Colonic mucosa (tissue), 4 donors: ENCODE measurements around the gene NOVA1. TPM values are rescaled to one million over a fixed set of nuclear protein-coding genes. Genes with fewer than 3 reads are reported as not detected.

Experiments used
- DNase-seq: peaks from one replicate; pipeline ENCODE4 v3.0.0-alpha.2; 2020
- H3K27ac ChIP-seq: fragments of 200-600 bp; one replicate; pipeline ENCODE4 v1.8.0; 2021
- H3K27me3 ChIP-seq: fragments of 200-600 bp; one replicate; pipeline ENCODE4 v1.8.0; 2021
- H3K36me3 ChIP-seq: fragments of 200-600 bp; one replicate; pipeline ENCODE4 v1.8.0; 2021
- H3K4me1 ChIP-seq: fragments of 200-600 bp; one replicate; pipeline ENCODE4 v1.8.0; 2021; ENCODE audit warnings: mild to moderate bottlenecking
- H3K4me3 ChIP-seq: fragments of 200-600 bp; one replicate; pipeline ENCODE4 v1.8.0; 2021
- H3K9ac ChIP-seq, 2 donors: one replicate each; pipeline ENCODE4 v1.7.0; 2013; ENCODE audit warnings: control low read depth in 2 of 2, low read depth in 2 of 2, low read length in 2 of 2
- H3K9me3 ChIP-seq: fragments of 200-600 bp; one replicate; pipeline ENCODE4 v1.8.0; 2021
- CTCF ChIP-seq: fragments of 200-600 bp; IDR thresholded peaks from one replicate; pipeline ENCODE4 v1.8.0; 2022; ENCODE audit warnings: antibody characterized with exemption, mild to moderate bottlenecking
- intact Hi-C: fragments of 100-400 bp; cut with DNase I; formaldehyde crosslinking; loops from one replicate; pipeline ENCODE4 v1.14.1; 2022
- total RNA-seq, 2 donors: library from RNA; stranded (reverse); fragmentation: NEBNext Ultra II Directional in 1 of 2; extraction: Animal tissue kit (Norgen Biotek cat#: 25700) in 1 of 2; gene quantifications; one replicate each; pipeline ENCODE4 v1.2.1, GENCODE V29; 2021
- donor health status: healthy.
- donor health status: DM: no; HTN: no; CAD: no.
- donor health status: DM: no; HTN: no; CAD: no.

NOVA1 gene
- total RNA-seq, 2 donors from 2014 or later, result 3.6 to 3.7 TPM

DNA sequence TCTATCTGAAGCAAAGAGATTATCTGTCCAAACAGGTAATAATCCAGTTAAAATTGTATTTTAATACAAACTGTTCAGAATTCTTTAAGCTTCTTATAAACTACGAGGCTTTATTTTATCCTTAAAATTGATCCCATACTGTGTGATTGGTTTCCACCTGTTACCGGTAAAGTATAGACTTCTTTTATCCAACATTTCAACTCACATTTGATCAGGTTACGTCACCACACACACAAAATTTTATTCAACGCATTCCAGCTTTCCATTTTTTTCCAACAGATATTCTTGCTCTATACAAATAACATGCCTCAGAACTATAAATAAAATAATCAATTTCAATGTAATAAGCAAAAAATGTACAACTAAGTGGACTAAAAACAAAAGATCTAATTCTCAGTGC is 4.5 kb downstream of the NOVA1 start:
- Histone ChIP-seq H3K36me3 (no peaks in the 10 kb centered on the region), H3K27ac (no peak overlapping the region), H3K27me3 (no peaks in the 10 kb centered on the region), H3K9me3 (no peaks in the 10 kb centered on the region), H3K4me1 (no peaks in the 10 kb centered on the region), H3K9ac (no peak overlapping the region), H3K4me3 (no peak overlapping the region)
- intact Hi-C loops, result no loop called here
- TF ChIP-seq CTCF, result no peak
- DNase-seq, result no peak

DNA sequence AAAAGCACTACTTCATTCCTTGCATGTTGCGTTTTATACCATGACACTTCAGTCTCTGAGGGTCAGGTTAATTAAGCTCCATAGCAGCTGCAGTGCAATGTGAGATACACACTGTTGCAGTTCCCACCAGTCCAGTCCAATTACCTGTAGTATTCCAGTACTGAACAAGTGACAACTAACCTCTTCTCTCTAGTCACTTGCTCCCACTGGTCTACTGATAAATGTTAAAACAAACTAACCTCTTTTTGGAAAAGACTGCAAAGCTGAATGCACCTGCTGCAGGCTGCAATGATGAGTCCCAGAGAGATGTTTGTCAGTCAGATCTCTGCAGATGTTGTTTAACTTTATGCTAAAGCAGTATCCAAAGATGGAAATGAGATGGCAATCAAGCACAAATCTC is 7.9 kb downstream of the NOVA1 start:
- H3K27ac ChIP-seq, result no peak overlapping the region
- no peaks in the 10 kb centered on the region for H3K4me1 ChIP-seq
- H3K36me3 ChIP-seq, result no peaks in the 10 kb centered on the region
- H3K9me3 ChIP-seq, result no peaks in the 10 kb centered on the region
- H3K4me3 ChIP-seq, result no peak overlapping the region
- no peak for TF ChIP-seq CTCF
- H3K27me3 ChIP-seq, result no peaks in the 10 kb centered on the region
- no peak overlapping the region for H3K9ac ChIP-seq
- DNase-seq, result no peak
- intact Hi-C loops, result no loop called here

- no peak for TF ChIP-seq CTCF
- H3K36me3 ChIP-seq, result no peaks in the 10 kb centered on the region
- H3K4me1 ChIP-seq, result no peaks in the 10 kb centered on the region
- no peaks in the 10 kb centered on the region for H3K9me3 ChIP-seq
- intact Hi-C loops, result no loop called here
- H3K4me3 ChIP-seq, result no peak overlapping the region
- H3K9ac ChIP-seq, result no peak overlapping the region
- H3K27me3 ChIP-seq, result no peaks in the 10 kb centered on the region
- no peak for DNase-seq
- H3K27ac ChIP-seq, result no peak overlapping the region
Observed at GRCh38 chr14:26577711-26578110, 20.1 kb downstream of the NOVA1 start.

DNA sequence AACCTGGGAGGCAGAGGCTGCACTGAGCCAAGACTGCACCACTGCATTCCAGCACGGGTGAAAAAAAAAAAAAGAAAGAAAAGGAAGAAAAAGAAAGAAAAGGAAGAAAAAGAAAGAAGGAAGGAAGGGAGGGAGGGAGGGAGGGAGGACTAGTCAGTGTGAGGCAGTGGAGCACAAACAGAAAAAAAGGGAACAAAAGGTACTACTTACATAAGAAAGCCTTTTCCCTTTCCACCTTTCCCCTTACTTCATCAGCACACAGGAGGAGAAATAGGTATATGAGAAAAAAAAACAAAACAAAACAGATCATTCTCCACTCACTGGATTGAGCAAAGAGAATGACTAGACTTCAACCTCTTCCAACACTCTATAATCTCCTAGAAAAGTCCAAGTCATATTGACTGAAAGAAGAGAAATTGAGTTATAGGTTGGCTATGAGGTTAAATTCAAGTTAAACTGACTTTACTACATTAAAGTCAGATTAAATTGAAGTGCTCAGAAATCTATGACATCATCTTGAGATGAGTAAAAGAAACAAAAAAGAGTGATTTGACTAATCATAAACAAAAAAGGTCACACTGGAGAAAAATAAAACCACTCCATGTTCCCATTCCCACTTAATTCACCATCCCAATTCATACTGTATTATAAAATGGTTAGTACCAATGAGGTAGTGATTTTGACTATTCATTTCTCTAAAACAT is 43.6 kb downstream of the NOVA1 start:
- Histone ChIP-seq H3K9ac (no peak overlapping the region), H3K36me3 (no peaks in the 10 kb centered on the region), H3K9me3 (no peaks in the 10 kb centered on the region), H3K27me3 (no peaks in the 10 kb centered on the region), H3K4me3 (no peak overlapping the region), H3K4me1 (no peaks in the 10 kb centered on the region), H3K27ac (no peak overlapping the region)
- no peak for DNase-seq
- intact Hi-C loops, result no loop called here
- TF ChIP-seq CTCF, result no peak

DNA sequence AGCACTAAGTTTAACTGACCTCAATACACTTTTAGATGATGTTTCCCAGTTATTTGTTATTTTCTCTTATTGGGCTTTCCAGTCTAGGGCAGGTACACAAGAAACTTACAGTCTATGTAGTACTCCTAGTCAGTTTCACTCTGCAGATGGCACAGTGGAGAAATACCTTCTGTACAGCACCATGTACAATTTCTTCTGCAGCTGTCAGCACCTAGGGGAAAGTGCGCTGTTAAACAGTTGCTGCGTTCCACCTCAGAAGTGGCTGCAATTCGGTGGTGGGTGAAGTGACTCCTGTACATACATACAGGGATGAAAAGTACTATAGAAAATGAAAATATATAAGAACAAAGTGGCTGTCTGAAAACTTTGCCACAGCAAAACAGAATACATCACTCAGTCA is 48.3 kb downstream of the NOVA1 start:
- H3K4me3 ChIP-seq, result no peak overlapping the region
- H3K36me3 ChIP-seq, result no peaks in the 10 kb centered on the region
- H3K27me3 ChIP-seq, result no peaks in the 10 kb centered on the region
- H3K9ac ChIP-seq, result no peak overlapping the region
- H3K27ac ChIP-seq, result no peak overlapping the region
- TF ChIP-seq CTCF, result no peak
- H3K9me3 ChIP-seq, result no peaks in the 10 kb centered on the region
- no peaks in the 10 kb centered on the region for H3K4me1 ChIP-seq
- DNase-seq, result no peak
- intact Hi-C loops, result no loop called here
